Measurements from ENCODE around the gene TMEM273.

- TF ChIP-seq, protein P1, sequence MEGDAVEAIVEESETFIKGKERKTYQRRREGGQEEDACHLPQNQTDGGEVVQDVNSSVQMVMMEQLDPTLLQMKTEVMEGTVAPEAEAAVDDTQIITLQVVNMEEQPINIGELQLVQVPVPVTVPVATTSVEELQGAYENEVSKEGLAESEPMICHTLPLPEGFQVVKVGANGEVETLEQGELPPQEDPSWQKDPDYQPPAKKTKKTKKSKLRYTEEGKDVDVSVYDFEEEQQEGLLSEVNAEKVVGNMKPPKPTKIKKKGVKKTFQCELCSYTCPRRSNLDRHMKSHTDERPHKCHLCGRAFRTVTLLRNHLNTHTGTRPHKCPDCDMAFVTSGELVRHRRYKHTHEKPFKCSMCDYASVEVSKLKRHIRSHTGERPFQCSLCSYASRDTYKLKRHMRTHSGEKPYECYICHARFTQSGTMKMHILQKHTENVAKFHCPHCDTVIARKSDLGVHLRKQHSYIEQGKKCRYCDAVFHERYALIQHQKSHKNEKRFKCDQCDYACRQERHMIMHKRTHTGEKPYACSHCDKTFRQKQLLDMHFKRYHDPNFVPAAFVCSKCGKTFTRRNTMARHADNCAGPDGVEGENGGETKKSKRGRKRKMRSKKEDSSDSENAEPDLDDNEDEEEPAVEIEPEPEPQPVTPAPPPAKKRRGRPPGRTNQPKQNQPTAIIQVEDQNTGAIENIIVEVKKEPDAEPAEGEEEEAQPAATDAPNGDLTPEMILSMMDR (IDR thresholded peaks at IDR 0.05) = no peak
- TF ChIP-seq REST (IDR thresholded peaks at IDR 0.05; ENCODE audit: low read depth, low read length) (no peak), TAF1 (IDR thresholded peaks at IDR 0.05; ENCODE audit: borderline replicate concordance, low read depth, low read length) (no peak), RAD21 (IDR thresholded peaks at IDR 0.05; ENCODE audit: low read length) (no peak), SMC3 (IDR thresholded peaks at IDR 0.05; ENCODE audit: low read depth, low read length) (no peak), IRF3 (IDR thresholded peaks at IDR 0.05; ENCODE audit: low read depth, low read length) (no peak), EZH2phosphoT487 (IDR thresholded peaks at IDR 0.05; ENCODE audit: borderline replicate concordance, low read depth) (no peak), CHD2 (IDR thresholded peaks at IDR 0.05; ENCODE audit: low read length, partially characterized antibody) (no peak), EP300 (IDR thresholded peaks at IDR 0.05; ENCODE audit: borderline replicate concordance in 1 of 2, low read depth in 1 of 2, low read length in 1 of 2) (no peak), POLR2AphosphoS5 (IDR thresholded peaks at IDR 0.05; ENCODE audit: low read depth, low read length) (no peak), RXRA (IDR thresholded peaks at IDR 0.05; ENCODE audit: borderline replicate concordance, low read depth) (no peak), FOXJ3 (CRISPR knock-in tag; IDR thresholded peaks at IDR 0.05) (no peak)
- TF ChIP-seq, protein P2, sequence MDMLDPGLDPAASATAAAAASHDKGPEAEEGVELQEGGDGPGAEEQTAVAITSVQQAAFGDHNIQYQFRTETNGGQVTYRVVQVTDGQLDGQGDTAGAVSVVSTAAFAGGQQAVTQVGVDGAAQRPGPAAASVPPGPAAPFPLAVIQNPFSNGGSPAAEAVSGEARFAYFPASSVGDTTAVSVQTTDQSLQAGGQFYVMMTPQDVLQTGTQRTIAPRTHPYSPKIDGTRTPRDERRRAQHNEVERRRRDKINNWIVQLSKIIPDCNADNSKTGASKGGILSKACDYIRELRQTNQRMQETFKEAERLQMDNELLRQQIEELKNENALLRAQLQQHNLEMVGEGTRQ (IDR thresholded peaks at IDR 0.05; ENCODE audit: borderline replicate concordance, low read depth, low read length) = no peak
These were observed 70.7 kb downstream of the TMEM273 start for GRCh38 chr10:49117376-49118070.

All from SK-N-SH (cell line).